ENCODE measurements around the gene CMSS1. TPM values are rescaled to one million over a fixed set of nuclear protein-coding genes. Genes with fewer than 3 reads are reported as not detected.

The CMSS1 gene
- polyA plus RNA-seq, 1 donor from 2014 or later = 22.7 TPM

DNA sequence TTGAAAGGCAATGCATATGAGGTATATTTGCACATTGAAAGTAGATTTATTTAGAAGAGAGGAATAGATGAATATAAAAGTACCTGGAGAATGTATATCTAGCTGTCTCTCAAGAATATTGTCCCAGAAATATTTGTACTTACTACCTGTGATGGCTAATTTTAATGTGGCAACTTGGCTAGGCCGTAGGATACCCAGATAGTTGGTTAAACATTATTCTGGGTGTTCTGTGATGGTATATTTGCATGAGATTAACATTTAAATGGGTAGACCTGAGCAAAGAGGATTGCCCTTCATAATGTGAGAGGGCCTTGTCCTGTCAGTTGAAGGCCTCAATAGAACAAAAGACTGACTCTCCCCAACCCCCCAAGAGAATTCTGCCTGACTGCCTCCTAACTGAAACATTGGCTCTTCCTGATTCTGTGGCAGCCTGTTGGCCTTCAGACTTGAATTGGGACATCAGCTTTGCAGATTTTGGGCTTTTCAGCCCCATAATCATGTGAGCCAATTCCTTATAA lies 366.0 kb downstream of the CMSS1 start:
- H3K27me3 Mint-ChIP-seq = peaks cover 2% of the 10 kb centered on the region
- peaks cover 7 to 16% (median 16%) of the 10 kb centered on the region in 3 donors for H3K9me3 Mint-ChIP-seq
- H3K4me1 Mint-ChIP-seq = peaks cover 0 to 5% (median 0%) of the 10 kb centered on the region in 3 donors
- H3K27ac Mint-ChIP-seq = no peak overlapping the region
- H3K4me3 Mint-ChIP-seq = no peak overlapping the region
- H3K36me3 Mint-ChIP-seq = peaks cover 16% of the 10 kb centered on the region

DNA sequence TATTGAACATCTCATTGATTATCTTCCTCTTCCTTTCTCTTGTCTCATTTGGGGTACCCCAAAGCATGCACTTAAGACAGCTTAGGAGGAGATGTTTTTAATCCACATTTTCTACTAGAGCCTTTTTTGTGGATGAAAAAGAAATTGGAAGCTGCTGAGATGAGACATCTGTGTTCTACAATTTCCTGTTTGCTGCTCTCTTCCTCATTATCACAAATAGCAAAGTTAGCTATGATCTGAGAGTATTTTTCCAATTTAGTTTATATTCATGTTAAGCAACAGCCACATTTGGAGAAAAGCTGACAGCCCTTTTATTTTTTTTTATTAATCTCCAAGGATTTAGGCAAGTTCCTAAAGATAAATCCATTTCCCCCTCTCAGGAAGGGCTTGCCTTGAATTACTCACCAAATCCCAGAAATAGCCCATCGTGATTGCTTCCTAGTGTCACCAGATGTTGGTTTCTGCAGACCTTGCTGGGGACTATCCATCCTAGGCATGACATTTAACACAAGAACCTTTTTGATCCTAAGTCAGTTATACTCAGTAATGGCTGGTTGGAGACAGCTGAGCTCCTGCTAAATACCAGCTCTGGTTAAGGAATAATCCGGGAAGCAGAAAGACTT lies 367.4 kb downstream of the CMSS1 start:
- no peak overlapping the region for H3K27ac Mint-ChIP-seq
- H3K4me3 Mint-ChIP-seq = no peak overlapping the region
- H3K36me3 Mint-ChIP-seq = peaks cover 10% of the 10 kb centered on the region
- peaks cover 0 to 5% (median 0%) of the 10 kb centered on the region in 3 donors for H3K4me1 Mint-ChIP-seq
- H3K9me3 Mint-ChIP-seq = peaks cover 3 to 11% (median 9%) of the 10 kb centered on the region in 3 donors
- H3K27me3 Mint-ChIP-seq = peaks cover 2% of the 10 kb centered on the region

- no peak overlapping the region for H3K27ac Mint-ChIP-seq
- peaks cover 6% of the 10 kb centered on the region for H3K36me3 Mint-ChIP-seq
- no peak overlapping the region for H3K4me3 Mint-ChIP-seq
- H3K27me3 Mint-ChIP-seq = peaks cover 2% of the 10 kb centered on the region
- peaks cover 0 to 5% (median 0%) of the 10 kb centered on the region in 3 donors for H3K4me1 Mint-ChIP-seq
- peaks cover 0 to 5% (median 2%) of the 10 kb centered on the region in 3 donors for H3K9me3 Mint-ChIP-seq
Observed at GRCh38 chr3:100185847-100186246, 368.2 kb downstream of the CMSS1 start.

DNA sequence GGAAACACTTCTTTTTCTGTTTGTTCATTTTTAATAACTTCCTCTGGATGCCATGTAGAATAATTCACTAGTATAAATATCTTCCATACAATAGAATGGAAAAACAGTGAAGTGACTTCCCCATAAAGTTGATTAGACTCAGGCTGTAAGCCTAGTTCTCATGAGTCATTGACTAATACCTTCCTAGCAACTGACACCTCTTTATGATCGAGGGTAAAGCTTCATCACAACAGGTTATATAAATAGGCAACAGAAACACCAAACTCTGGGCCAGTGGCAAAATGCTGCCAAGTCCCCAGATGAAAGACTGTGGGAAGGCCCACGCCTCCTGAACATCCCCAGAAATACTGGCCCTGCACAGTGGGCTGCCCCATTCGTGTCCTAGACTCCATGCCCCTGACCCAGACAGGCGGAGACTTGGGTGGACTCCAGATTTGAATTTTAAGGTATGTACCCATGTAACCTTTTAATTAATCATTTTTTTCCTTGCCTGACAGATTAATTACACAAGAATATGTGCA lies 371.8 kb downstream of the CMSS1 start:
- Mint-ChIP-seq H3K9me3 (peaks cover 0 to 2% (median 0%) of the 10 kb centered on the region in 3 donors), H3K27ac (no peak overlapping the region), H3K4me1 (peaks cover 0 to 3% (median 0%) of the 10 kb centered on the region in 3 donors), H3K4me3 (no peak overlapping the region), H3K36me3 (no peaks in the 10 kb centered on the region), H3K27me3 (peaks cover 2% of the 10 kb centered on the region)

DNA sequence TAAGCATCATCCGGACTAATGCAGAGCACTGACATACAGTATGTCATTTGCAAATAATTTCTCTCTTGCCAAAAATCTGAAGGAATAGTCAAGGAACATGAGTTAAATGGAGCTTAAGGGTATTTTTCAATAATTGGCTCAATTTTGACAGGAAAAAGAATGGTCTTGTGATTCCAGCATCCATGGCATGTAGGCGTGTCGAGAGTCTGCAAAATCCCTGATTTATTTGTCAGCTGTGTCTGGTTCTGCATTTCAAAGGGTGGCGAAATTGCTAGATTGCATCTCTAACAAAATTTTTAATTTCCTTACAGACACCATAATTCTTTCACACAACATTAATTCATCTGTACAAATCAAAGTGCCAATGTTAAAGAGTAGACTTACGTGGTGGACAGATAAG lies 377.7 kb downstream of the CMSS1 start:
- Mint-ChIP-seq H3K4me1 (peaks cover 0 to 1% (median 0%) of the 10 kb centered on the region in 3 donors), H3K9me3 (peaks cover 0 to 4% (median 2%) of the 10 kb centered on the region in 3 donors), H3K36me3 (peaks cover 7% of the 10 kb centered on the region), H3K27ac (no peak overlapping the region), H3K4me3 (no peak overlapping the region), H3K27me3 (no peaks in the 10 kb centered on the region)

DNA sequence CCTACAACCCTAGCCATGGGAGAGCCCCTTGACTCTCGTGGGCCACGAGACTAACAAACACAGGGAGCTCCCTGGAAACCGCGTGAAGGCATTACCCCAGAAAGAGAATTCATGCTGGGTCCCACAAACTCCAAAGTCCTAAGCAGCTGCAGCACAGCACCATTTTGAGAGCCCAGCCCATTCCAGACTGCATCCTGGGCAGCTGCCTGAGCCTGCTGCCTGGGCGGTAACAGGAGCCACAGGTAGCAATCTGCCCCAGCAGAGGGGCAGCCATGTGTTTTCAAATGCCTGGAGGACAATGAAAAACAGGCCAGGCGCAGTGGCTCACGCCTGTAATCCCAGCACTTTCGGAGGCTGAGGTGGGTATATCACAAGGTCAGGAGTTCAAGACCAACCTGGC lies 380.2 kb downstream of the CMSS1 start:
- peaks cover 8% of the 10 kb centered on the region for H3K36me3 Mint-ChIP-seq
- peaks cover 0 to 1% (median 0%) of the 10 kb centered on the region in 3 donors for H3K4me1 Mint-ChIP-seq
- no peaks in the 10 kb centered on the region for H3K27me3 Mint-ChIP-seq
- peaks cover 0 to 4% (median 2%) of the 10 kb centered on the region in 3 donors for H3K9me3 Mint-ChIP-seq
- no peak overlapping the region for H3K27ac Mint-ChIP-seq
- H3K4me3 Mint-ChIP-seq = no peak overlapping the region

DNA sequence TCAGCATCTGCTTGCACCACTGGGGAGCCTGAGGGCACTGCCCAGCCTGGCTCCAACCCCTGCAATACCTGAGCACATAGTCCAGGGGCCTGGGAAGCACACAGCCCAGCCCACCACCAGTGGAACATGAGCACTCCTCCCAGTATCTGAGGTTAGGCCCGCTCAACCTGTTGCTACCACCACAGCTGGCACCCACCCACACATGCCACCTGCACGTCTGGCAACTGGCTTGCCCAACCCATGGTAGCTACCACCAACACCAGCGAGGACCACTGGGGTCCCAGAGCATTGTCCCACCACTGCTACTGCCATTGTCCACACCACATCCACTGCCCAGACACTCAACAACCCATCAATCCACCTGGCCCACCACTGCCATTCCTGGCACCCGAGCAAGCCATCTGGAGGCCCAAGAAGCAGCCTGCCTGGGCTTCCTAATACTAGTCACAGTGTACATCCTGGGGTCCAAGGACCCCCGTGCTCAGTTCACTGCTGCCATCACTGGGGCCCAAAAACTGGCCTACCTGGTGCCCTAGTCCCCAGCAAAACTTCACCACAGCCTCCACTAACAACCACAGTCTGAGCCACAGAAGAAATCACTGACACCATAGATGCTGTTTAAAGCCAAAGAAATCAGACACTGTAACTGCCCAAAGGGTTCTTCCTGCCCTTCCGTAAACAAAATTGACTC lies 381.1 kb downstream of the CMSS1 start:
- no peak overlapping the region for H3K4me3 Mint-ChIP-seq
- peak overlapping the region in 1 of 3 donors; percentile 24 for H3K27ac Mint-ChIP-seq
- H3K36me3 Mint-ChIP-seq = peaks cover 8% of the 10 kb centered on the region
- no peaks in the 10 kb centered on the region for H3K27me3 Mint-ChIP-seq
- peaks cover 0 to 4% (median 2%) of the 10 kb centered on the region in 3 donors for H3K9me3 Mint-ChIP-seq
- peaks cover 0 to 1% (median 0%) of the 10 kb centered on the region in 3 donors for H3K4me1 Mint-ChIP-seq

DNA sequence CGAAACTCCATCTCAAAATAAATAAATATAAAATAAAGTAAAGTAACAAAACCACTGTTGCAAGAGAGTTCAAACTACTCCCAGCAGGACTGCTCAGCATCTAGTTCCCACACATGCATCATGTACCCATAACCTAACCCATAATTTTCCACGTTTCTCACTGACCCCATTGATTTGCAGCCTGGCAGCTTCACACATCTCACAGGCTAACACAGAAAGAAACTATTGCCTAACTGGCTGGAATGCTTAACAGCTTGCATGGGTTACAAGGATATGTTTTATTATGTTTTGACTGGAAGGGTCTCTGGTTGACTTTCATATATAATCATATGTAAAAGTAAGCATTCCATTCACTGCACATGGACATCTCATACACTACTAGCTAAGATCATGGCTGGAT lies 387.5 kb downstream of the CMSS1 start:
- Mint-ChIP-seq H3K27me3 (no peaks in the 10 kb centered on the region), H3K4me3 (no peak overlapping the region), H3K27ac (no peak overlapping the region), H3K4me1 (peaks cover 4 to 8% (median 5%) of the 10 kb centered on the region in 3 donors), H3K9me3 (no peaks in the 10 kb centered on the region), H3K36me3 (peaks cover 3% of the 10 kb centered on the region)

GRCh38 chr3:100206687-100207086 lies 389.0 kb downstream of the CMSS1 start:
- Mint-ChIP-seq H3K27ac (no peak overlapping the region), H3K4me1 (peaks cover 9 to 13% (median 11%) of the 10 kb centered on the region in 3 donors)

GRCh38 chr3:100207886-100208285 lies 390.2 kb downstream of the CMSS1 start:
- no peaks in the 10 kb centered on the region for H3K27me3 Mint-ChIP-seq
- H3K9me3 Mint-ChIP-seq = no peaks in the 10 kb centered on the region
- H3K4me3 Mint-ChIP-seq = no peak overlapping the region
- no peak overlapping the region for H3K27ac Mint-ChIP-seq
- peaks cover 5% of the 10 kb centered on the region for H3K36me3 Mint-ChIP-seq
- peaks cover 9 to 13% (median 11%) of the 10 kb centered on the region in 3 donors for H3K4me1 Mint-ChIP-seq

More at GRCh38 chr3:100206687-100207086, 389.0 kb downstream of the CMSS1 start:
- H3K4me3 Mint-ChIP-seq = no peak overlapping the region
- peaks cover 5% of the 10 kb centered on the region for H3K36me3 Mint-ChIP-seq
- no peaks in the 10 kb centered on the region for H3K9me3 Mint-ChIP-seq
- no peaks in the 10 kb centered on the region for H3K27me3 Mint-ChIP-seq

- Mint-ChIP-seq H3K36me3 (peaks cover 5% of the 10 kb centered on the region), H3K4me3 (no peak overlapping the region), H3K4me1 (peaks cover 9 to 13% (median 11%) of the 10 kb centered on the region in 3 donors), H3K27ac (no peak overlapping the region), H3K9me3 (no peaks in the 10 kb centered on the region), H3K27me3 (no peaks in the 10 kb centered on the region)
Observed at GRCh38 chr3:100209169-100209568, 391.5 kb downstream of the CMSS1 start.

DNA sequence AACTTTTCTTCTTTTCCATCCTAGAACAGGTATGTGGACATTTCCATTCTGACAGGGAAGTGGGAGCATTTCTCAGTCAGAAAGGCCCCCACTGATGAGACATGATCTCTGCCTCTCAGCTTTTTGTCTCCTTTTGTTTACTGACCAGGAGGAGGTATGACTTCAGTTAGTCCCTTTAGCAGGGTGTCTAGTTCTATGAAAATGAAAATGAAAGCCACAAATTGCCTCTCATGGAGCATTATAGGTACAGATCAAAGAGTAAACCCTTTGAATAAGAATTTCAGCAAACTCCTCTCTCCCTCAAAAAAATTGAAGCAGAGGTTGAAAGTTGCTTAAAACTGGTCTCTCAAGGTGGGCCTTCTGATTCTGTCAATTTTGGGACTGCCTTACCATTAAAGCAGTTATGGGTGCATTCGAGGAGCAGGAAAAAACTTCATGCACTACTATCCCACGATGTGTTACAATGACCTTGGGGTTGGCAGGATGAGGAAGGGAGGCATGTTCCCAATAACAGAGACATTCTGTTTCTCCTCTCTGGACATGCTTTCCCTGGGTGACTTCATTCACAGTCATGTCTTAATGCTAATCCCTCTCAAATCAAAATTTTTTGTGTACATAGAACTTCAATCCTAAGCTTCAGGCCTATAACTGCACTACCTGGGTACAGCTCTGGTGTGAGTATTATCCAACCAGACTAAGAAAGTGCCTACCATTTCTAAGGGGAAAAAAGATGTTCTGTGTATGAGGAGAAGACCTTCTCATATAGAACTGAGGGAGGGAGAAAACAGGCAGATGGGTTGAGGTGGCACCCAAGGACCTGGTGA lies 392.5 kb downstream of the CMSS1 start:
- Mint-ChIP-seq H3K4me1 (peaks cover 9 to 13% (median 11%) of the 10 kb centered on the region in 3 donors), H3K27ac (peak overlapping the region in 1 of 3 donors; percentile 4), H3K36me3 (peaks cover 5% of the 10 kb centered on the region), H3K9me3 (no peaks in the 10 kb centered on the region), H3K27me3 (no peaks in the 10 kb centered on the region), H3K4me3 (peak overlapping the region in 2 of 4 donors; percentile 52 to 80)

DNA sequence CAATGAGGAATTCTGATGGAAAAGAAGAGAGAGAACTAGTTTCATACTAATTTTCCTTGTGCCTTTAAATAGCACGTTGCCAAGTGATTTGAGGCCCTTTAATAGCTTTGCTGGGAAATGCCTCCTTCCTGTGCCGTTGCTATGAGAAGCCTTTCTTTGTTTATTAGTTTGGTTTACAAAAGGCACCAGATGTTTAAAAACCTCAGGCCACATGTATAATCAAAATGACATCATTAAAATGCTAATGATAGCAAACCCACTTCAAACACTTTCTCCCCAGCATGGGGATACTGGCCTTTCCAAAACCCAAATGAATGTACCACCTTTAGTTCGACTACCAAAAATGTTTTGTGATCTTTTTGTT lies 393.1 kb downstream of the CMSS1 start:
- Mint-ChIP-seq H3K4me1 (peaks cover 9 to 13% (median 11%) of the 10 kb centered on the region in 3 donors), H3K4me3 (peak overlapping the region in 2 of 4 donors; percentile 52 to 80), H3K27me3 (no peaks in the 10 kb centered on the region), H3K27ac (peak overlapping the region in 1 of 3 donors; percentile 4), H3K36me3 (peaks cover 5% of the 10 kb centered on the region), H3K9me3 (no peaks in the 10 kb centered on the region)

- H3K4me3 Mint-ChIP-seq = no peak overlapping the region
- peaks cover 9 to 11% (median 11%) of the 10 kb centered on the region in 3 donors for H3K4me1 Mint-ChIP-seq
- peak overlapping the region in 1 of 3 donors; percentile 29 for H3K27ac Mint-ChIP-seq
- peaks cover 3% of the 10 kb centered on the region for H3K27me3 Mint-ChIP-seq
- peaks cover 0 to 4% (median 3%) of the 10 kb centered on the region in 3 donors for H3K9me3 Mint-ChIP-seq
- H3K36me3 Mint-ChIP-seq = peaks cover 4% of the 10 kb centered on the region
Observed at GRCh38 chr3:100213891-100214573, 396.4 kb downstream of the CMSS1 start.

Data from IgD-negative memory B cell (primary cell).